GM23248 (cell line): ENCODE results near the gene C1orf105. TPM values are rescaled to one million over a fixed set of nuclear protein-coding genes. Genes with fewer than 3 reads are reported as not detected.

Source experiments
- DNase-seq: peaks from one replicate; pipeline ENCODE4 v3.0.0-alpha.2; 2015
- H2AFZ ChIP-seq: fragments of 200-600 bp; sonication (generic); 2 replicates; pipeline ENCODE4 v1.6.1; 2016; ENCODE audit warnings: antibody characterized with exemption
- H3F3A ChIP-seq: fragments of 200-600 bp; sonication (generic); 2 replicates; pipeline ENCODE4 v1.6.1; 2016; ENCODE audit warnings: mild to moderate bottlenecking, antibody characterized with exemption, mixed run types; ENCODE audit not compliant: insufficient read depth
- H3K27ac ChIP-seq: fragments of 200-600 bp; sonication (generic); 2 replicates; pipeline ENCODE4 v1.5.1; 2016; ENCODE audit warnings: mild to moderate bottlenecking
- H3K27me3 ChIP-seq: fragments of 200-600 bp; sonication (generic); replicated peaks from 2 replicates; pipeline ENCODE4 v1.6.1; 2016; ENCODE audit warnings: mild to moderate bottlenecking; ENCODE audit not compliant: insufficient read depth
- H3K36me3 ChIP-seq: fragments of 200-600 bp; sonication (generic); 2 replicates; pipeline ENCODE4 v1.6.1; 2016; ENCODE audit warnings: low read depth, mild to moderate bottlenecking
- H3K4me1 ChIP-seq: fragments of 200-600 bp; sonication (generic); 2 replicates; pipeline ENCODE4 v1.6.1; 2016; ENCODE audit warnings: mild to moderate bottlenecking; ENCODE audit not compliant: insufficient read depth
- H3K4me2 ChIP-seq: fragments of 200-600 bp; sonication (generic); one replicate; pipeline ENCODE4 v1.6.1; 2016; ENCODE audit warnings: mild to moderate bottlenecking; ENCODE audit not compliant: unreplicated experiment
- H3K4me3 ChIP-seq: fragments of 200-600 bp; sonication (generic); 2 replicates; pipeline ENCODE4 v1.5.1; 2016; ENCODE audit warnings: mild to moderate bottlenecking
- H3K79me2 ChIP-seq: fragments of 200-600 bp; sonication (generic); 2 replicates; pipeline ENCODE4 v1.6.1; 2016; ENCODE audit warnings: mild to moderate bottlenecking; ENCODE audit not compliant: insufficient read depth
- H3K9ac ChIP-seq: fragments of 200-600 bp; sonication (generic); 2 replicates; pipeline ENCODE4 v1.6.1; 2016; ENCODE audit warnings: mild to moderate bottlenecking
- H3K9me2 ChIP-seq: fragments of 200-600 bp; sonication (generic); 2 replicates; pipeline ENCODE4 v1.6.1; 2016; ENCODE audit warnings: mixed run types, mild to moderate bottlenecking, moderate library complexity; ENCODE audit not compliant: insufficient read depth
- H3K9me3 ChIP-seq: fragments of 200-600 bp; sonication (generic); one replicate; pipeline ENCODE4 v1.6.1; 2017; ENCODE audit warnings: low read depth
- H4K20me1 ChIP-seq: fragments of 200-600 bp; sonication (generic); 2 replicates; pipeline ENCODE4 v1.6.0; 2016; ENCODE audit not compliant: insufficient read depth
- EZH2 ChIP-seq: fragments of 200-600 bp; sonication (generic); IDR thresholded peaks from 2 replicates; pipeline ENCODE4 v1.6.1; 2018; ENCODE audit warnings: antibody characterized with exemption, mild to moderate bottlenecking; ENCODE audit not compliant: insufficient read depth, poor library complexity, severe bottlenecking
- EZH2phosphoT487 ChIP-seq: fragments of 200-600 bp; sonication (generic); IDR thresholded peaks from 2 replicates; pipeline ENCODE4 v1.6.1; 2018; ENCODE audit warnings: antibody characterized with exemption, moderate library complexity, mild to moderate bottlenecking, low read depth; ENCODE audit not compliant: insufficient read depth
- WGBS, 2 experiments: methylation state at CpG; one replicate each; pipeline ENCODE4 v1.1.6; 2015 to 2017; ENCODE audit warnings: low lambda C conversion rate in 2 of 2, low coverage in 1 of 2; ENCODE audit errors: missing lambda C conversion rate in 2 of 2; 5-methylcytosine and 5-hydroxymethylcytosine counted together
- in situ Hi-C: fragments of 300-500 bp; cut with MboI; formaldehyde crosslinking; loops from 2 replicates; pipeline ENCODE4 v1.15.0; 2020
- polyA plus RNA-seq: library from polyadenylated mRNA; unstranded; fragments of >200 nt; fragmentation: Nextera tagmentation; extraction: Ambion mirVana; gene quantifications from 2 replicates; pipeline ENCODE4 v1.2.1, GENCODE V29; 2016
- total RNA-seq: library from RNA; depleted of rRNA; stranded (reverse); fragments of >200 nt; shearing (Covaris generic); gene quantifications from 2 replicates; pipeline ENCODE4 v1.2.3, GENCODE V29; 2014

The C1orf105 gene
- total and polyA plus RNA-seq, 2 experiments from 2014 or later: not detected

DNA sequence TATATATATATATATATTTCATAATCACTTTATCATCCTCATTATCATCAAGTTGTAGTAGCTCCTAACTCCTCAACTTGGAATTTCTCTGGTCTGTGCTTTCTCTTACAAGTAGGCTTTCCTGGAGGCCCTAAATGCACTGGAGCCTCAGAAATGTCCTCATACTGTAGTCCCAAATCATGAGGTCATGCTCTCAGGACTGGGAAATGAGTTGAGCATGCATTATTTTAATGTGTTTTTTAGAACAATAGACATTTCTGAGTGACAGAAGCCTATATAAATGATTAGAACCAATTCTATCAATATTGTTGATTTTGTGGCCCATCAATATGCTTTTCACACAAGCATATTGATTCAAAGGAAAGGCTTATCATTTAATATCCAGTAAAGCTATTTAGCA is 42.9 kb upstream of the C1orf105 start:
- Histone ChIP-seq H3K4me3 (no peak overlapping the region), H4K20me1 (no peaks in the 10 kb centered on the region), H3F3A (no peaks in the 10 kb centered on the region), H3K79me2 (no peaks in the 10 kb centered on the region), H3K9me3 (no peaks in the 10 kb centered on the region), H3K27me3 (no peaks in the 10 kb centered on the region), H3K9me2 (no peaks in the 10 kb centered on the region), H3K27ac (no peak overlapping the region), H3K9ac (no peak overlapping the region), H3K4me2 (no peak overlapping the region), H3K36me3 (no peaks in the 10 kb centered on the region), H3K4me1 (0 out of 2 replicates have a peak, but pooled peaks cover 5% of the 10 kb centered on the region), H2AFZ (no peak overlapping the region)
- no peak for DNase-seq
- TF ChIP-seq EZH2: no peak
- TF ChIP-seq EZH2phosphoT487: no peak
- in situ Hi-C loops: no loop called here

- in situ Hi-C loops: no loop called here
- H3F3A ChIP-seq: no peaks in the 10 kb centered on the region
Observed at GRCh38 chr1:172378109-172378760, 42.2 kb upstream of the C1orf105 start.

DNA sequence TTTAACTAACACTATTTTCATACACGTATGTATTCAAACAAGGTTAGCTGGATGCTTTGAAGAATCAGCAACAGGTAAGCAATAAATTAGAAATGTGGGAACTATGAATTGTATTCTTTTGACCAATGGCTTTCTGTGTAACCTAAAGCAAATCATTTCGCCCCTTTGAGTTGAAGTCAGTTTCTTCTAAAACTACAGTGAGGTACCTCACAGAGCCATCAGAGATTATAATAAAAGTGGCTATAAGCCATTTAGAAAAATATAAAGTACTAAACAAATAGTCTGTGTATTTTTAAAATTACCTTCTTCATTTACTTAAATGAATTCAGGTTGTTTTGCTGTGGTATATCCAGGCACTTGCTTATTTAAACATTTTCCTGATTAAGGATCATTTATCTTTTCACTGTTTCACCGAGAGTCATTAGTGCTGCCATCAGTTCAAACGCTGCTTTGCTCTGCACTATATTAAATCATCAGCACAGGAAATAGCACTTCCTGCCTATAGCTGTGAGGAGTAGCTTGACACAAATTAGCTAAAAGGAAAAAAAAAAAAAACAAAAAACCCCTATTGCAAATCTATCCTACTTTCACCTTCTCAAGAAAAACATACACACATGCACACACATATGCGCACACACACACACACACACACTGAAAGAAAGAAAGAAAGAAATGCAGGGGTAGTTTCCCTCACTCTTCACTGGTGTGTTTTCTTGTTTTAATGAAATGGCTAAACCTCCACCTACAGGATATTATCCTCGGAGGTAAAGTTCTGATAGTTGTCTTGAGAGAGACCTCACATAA is 39.8 kb upstream of the C1orf105 start:
- Histone ChIP-seq H3K4me2 (no peak overlapping the region), H3K27ac (no peak overlapping the region), H3K27me3 (no peaks in the 10 kb centered on the region), H3K36me3 (no peaks in the 10 kb centered on the region), H2AFZ (peak overlapping the region; percentile 8; the same call in 1 of the 2 replicates), H3K4me1 (peaks cover 23% of the 10 kb centered on the region), H4K20me1 (no peaks in the 10 kb centered on the region), H3K4me3 (no peak overlapping the region), H3F3A (no peaks in the 10 kb centered on the region), H3K79me2 (no peaks in the 10 kb centered on the region), H3K9me3 (no peaks in the 10 kb centered on the region), H3K9ac (no peak overlapping the region), H3K9me2 (no peaks in the 10 kb centered on the region)
- WGBS, 2 experiments: 63 to 70% methylated on average over 6 of the region's 6 CpGs
- in situ Hi-C loops: no loop called here
- TF ChIP-seq EZH2: no peak
- TF ChIP-seq EZH2phosphoT487: no peak
- no peak for DNase-seq

More at GRCh38 chr1:172378109-172378760, 42.2 kb upstream of the C1orf105 start:
- H3K4me3 ChIP-seq: no peak overlapping the region
- no peaks in the 10 kb centered on the region for H3K9me3 ChIP-seq
- WGBS, 2 experiments: 81 to 83% methylated on average over 1 of the region's 1 CpG
- no peaks in the 10 kb centered on the region for H4K20me1 ChIP-seq
- H3K79me2 ChIP-seq: no peaks in the 10 kb centered on the region
- peaks cover 11% of the 10 kb centered on the region; the same call in 1 of the 2 replicates for H3K4me1 ChIP-seq
- DNase-seq: no peak
- TF ChIP-seq EZH2phosphoT487: no peak
- no peak for TF ChIP-seq EZH2
- no peaks in the 10 kb centered on the region for H3K27me3 ChIP-seq
- no peak overlapping the region for H2AFZ ChIP-seq
- no peak overlapping the region for H3K9ac ChIP-seq
- no peaks in the 10 kb centered on the region for H3K9me2 ChIP-seq
- H3K27ac ChIP-seq: no peak overlapping the region
- no peak overlapping the region for H3K4me2 ChIP-seq
- no peaks in the 10 kb centered on the region for H3K36me3 ChIP-seq

DNA sequence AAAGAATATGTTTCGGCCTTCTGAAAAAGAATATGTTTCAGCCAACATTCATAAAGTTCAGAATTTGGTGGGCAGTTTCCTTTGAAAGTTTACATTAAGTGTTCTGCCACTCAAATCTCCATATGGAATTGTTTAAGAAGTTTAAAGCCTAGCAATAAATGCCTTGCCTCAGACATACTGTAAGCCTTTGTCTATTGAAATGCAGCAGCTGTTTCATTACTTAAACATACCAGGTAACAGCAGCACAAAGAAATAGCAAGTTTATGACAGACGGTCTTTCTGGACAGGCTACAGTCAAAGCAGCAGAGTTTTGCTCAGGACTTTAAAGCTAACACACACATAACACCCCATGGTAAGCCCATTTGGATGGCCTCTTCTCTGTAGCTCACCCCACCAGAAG is 38.5 kb upstream of the C1orf105 start:
- H3K79me2 ChIP-seq: no peaks in the 10 kb centered on the region
- no peak overlapping the region for H3K9ac ChIP-seq
- no peaks in the 10 kb centered on the region for H4K20me1 ChIP-seq
- in situ Hi-C loops: no loop called here
- no peak overlapping the region for H3K4me2 ChIP-seq
- DNase-seq: no peak
- H3K27me3 ChIP-seq: no peaks in the 10 kb centered on the region
- TF ChIP-seq EZH2 (no peak), EZH2phosphoT487 (no peak)
- H3F3A ChIP-seq: no peaks in the 10 kb centered on the region
- H2AFZ ChIP-seq: no peak overlapping the region
- H3K36me3 ChIP-seq: no peaks in the 10 kb centered on the region
- H3K9me3 ChIP-seq: no peaks in the 10 kb centered on the region
- no peak overlapping the region for H3K4me3 ChIP-seq
- H3K9me2 ChIP-seq: no peaks in the 10 kb centered on the region
- peaks cover 23% of the 10 kb centered on the region for H3K4me1 ChIP-seq
- H3K27ac ChIP-seq: no peak overlapping the region
- WGBS, 2 experiments: 96 to 100% methylated on average over 2 of the region's 2 CpGs
